WI38 (cell line): Measurements from ENCODE around the gene NAA16.

Experiments
- H3K4me3 ChIP-seq: 2 replicates; pipeline ENCODE4 v1.5.1; 2011; ENCODE audit warnings: low read depth, mild to moderate bottlenecking, control low read depth, low read length
- CTCF ChIP-seq: IDR thresholded peaks from 2 replicates; pipeline ENCODE4 v1.5.1; 2012; ENCODE audit warnings: low read depth, mild to moderate bottlenecking, control low read depth, low read length

NAA16 gene

DNA sequence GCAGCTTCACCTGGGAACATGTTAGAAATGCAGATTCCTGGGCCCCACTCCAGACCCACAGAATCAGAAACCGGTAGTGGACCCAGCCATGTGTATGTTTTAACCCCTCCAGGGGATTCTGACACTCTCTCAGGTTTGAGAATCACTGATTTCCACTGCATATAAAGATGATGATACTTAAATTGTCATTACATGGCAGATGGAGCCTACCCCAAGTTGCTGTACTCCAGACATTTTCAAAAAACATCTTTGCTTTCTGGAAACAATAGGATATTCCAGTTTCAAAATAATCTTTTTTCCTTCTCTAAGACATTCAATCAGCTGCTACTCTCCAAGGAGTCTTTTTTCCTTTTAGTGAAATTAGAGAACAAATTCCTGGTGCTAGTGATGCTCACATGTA, 97.7 kb downstream of the NAA16 start:
- H3K4me3 ChIP-seq = no peak overlapping the region

DNA sequence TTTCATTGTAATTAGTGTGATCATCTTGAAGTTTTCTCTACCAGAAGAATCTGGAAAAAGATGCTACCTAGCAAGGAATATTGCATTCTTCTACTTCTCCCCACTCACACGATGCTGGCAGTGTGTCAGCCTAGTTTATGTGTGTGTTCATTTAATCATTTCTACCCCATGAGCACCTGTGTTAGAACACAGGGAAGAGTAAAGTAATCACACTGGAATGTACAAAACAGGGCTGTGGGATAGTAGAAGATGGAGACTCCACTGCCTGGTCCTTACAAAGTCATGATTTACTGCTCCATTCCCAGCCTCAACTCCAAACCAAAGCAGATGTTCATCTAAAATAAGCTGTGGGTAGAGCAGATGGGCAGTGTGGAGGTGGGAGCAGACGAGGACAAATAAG, 98.5 kb downstream of the NAA16 start:
- TF ChIP-seq CTCF = no peak
- H3K4me3 ChIP-seq = no peak overlapping the region

More for the DNA sequence above, 97.7 kb downstream of the NAA16 start:
- no peak for TF ChIP-seq CTCF

DNA sequence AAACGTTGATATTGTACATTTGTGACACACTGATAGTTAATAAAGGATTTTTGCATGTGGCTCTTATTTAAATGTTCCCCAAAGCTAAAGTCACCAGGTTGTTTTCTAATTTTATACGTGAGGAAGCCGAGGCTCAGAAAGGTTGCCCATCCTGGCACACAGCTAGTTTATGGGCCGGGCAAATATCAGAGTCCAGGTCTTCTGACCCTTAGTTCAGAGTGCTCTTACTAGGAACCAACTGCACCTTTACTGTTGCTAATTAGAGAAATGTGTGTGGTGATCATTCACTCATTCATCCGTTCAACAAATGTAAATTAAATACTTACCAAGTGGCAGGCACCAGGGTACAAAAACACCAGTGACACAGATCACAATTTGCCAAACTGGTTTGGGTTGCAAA, 100.0 kb downstream of the NAA16 start:
- no peak overlapping the region for H3K4me3 ChIP-seq
- no peak for TF ChIP-seq CTCF

GRCh38 chr13:41411522-41411921, 100.5 kb downstream of the NAA16 start:
- no peak overlapping the region for H3K4me3 ChIP-seq
- TF ChIP-seq CTCF = peak; percentile 35; the same call in 1 of the 2 replicates

- H3K4me3 ChIP-seq = no peak overlapping the region
- no peak for TF ChIP-seq CTCF
Observed at GRCh38 chr13:41413872-41414271, 102.8 kb downstream of the NAA16 start.

GRCh38 chr13:41416276-41416675, 105.2 kb downstream of the NAA16 start:
- TF ChIP-seq CTCF = no peak
- no peak overlapping the region for H3K4me3 ChIP-seq

DNA sequence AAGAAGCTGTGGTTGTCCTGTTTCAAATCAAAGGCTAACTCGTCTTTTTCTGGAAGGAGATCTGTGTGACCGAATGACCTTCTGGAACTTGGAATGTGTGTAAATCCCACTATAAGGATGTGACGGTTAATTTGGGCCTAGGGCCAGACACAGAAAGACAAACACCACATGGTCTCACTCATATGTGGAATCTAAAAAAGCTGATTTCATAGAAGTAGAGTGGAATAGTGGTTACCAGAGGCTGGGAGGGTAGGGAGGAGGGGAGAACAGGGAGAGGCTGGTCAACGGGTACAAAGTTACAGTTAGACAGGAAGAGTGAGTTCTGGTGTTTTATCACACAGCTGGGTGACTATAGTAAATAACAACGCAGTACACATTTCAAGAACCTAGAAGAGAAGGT, 107.0 kb downstream of the NAA16 start:
- no peak for TF ChIP-seq CTCF
- H3K4me3 ChIP-seq = no peak overlapping the region
